Measurements from ENCODE around the gene GABRR3. TPM values are rescaled to one million over a fixed set of nuclear protein-coding genes. Genes with fewer than 3 reads are reported as not detected.

GABRR3 gene
- total RNA-seq, 1 experiment from 2014 or later: not detected

DNA sequence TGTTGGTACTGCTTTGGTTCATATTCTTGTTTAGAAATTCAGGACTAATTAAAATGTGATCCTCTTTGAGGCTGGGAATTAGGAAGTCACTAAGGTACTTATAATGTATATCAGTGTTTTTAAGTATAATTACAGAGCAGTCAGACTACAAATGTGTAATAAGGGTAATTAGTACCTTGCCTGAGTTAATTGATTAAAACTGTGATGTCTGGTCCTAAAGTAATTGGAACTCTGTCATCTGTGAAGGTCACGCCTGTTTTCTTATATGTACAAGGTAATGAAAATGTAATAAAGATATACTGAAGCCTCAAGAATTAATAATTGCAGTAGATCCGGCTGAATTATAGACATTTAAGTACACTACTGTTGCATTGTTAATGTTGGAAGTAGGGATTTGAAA lies 95.7 kb downstream of the GABRR3 start:
- Histone ChIP-seq H2AFZ (ENCODE audit: low read length) (no peak overlapping the region), H3K27ac (ENCODE audit: low read length) (no peak overlapping the region), H3K9me3 (ENCODE audit: low read length) (no peaks in the 10 kb centered on the region), H4K20me1 (ENCODE audit: low read length) (no peaks in the 10 kb centered on the region), H3K4me1 (ENCODE audit: insufficient read depth, low read length) (no peaks in the 10 kb centered on the region), H3K4me2 (ENCODE audit: low read length) (no peak overlapping the region), H3K27me3 (ENCODE audit: low read length) (no peaks in the 10 kb centered on the region), H3F3A (ENCODE audit: low read length, unreplicated experiment) (no peaks in the 10 kb centered on the region), H3K9ac (ENCODE audit: low read length) (no peak overlapping the region), H3K79me2 (ENCODE audit: low read length) (no peaks in the 10 kb centered on the region), H3K36me3 (ENCODE audit: low read depth, low read length) (peaks cover 31% of the 10 kb centered on the region; the same call in 1 of the 2 replicates), H3K9me2 (replicated peaks; ENCODE audit: low read length) (no peaks in the 10 kb centered on the region), H3K4me3 (ENCODE audit: low read length) (no peak overlapping the region)
- ChIA-PET POLR2A (ENCODE audit: unreplicated experiment) (no interaction called here), CTCF (no interaction called here)
- ATAC-seq (no peak), DNase-seq (no peak)
- no TSS peak for BruUV-seq (replicated peaks)
- TF ChIP-seq, protein P1, sequence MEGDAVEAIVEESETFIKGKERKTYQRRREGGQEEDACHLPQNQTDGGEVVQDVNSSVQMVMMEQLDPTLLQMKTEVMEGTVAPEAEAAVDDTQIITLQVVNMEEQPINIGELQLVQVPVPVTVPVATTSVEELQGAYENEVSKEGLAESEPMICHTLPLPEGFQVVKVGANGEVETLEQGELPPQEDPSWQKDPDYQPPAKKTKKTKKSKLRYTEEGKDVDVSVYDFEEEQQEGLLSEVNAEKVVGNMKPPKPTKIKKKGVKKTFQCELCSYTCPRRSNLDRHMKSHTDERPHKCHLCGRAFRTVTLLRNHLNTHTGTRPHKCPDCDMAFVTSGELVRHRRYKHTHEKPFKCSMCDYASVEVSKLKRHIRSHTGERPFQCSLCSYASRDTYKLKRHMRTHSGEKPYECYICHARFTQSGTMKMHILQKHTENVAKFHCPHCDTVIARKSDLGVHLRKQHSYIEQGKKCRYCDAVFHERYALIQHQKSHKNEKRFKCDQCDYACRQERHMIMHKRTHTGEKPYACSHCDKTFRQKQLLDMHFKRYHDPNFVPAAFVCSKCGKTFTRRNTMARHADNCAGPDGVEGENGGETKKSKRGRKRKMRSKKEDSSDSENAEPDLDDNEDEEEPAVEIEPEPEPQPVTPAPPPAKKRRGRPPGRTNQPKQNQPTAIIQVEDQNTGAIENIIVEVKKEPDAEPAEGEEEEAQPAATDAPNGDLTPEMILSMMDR (conservative IDR thresholded peaks at IDR 0.05; ENCODE audit: low read depth, low read length): no peak
- TF ChIP-seq EZH2phosphoT487 (IDR thresholded peaks at IDR 0.05; ENCODE audit: borderline replicate concordance, low read length) (no peak), EZH2 (IDR thresholded peaks at IDR 0.05; ENCODE audit: low read length, unreplicated experiment) (no peak)
- intact Hi-C loops (cut with micrococcal nuclease): loop anchor here (5.0 kb wide), 2 partner anchors 57 to 83 kb away; no protein-coding TSS in a partner anchor

DNA sequence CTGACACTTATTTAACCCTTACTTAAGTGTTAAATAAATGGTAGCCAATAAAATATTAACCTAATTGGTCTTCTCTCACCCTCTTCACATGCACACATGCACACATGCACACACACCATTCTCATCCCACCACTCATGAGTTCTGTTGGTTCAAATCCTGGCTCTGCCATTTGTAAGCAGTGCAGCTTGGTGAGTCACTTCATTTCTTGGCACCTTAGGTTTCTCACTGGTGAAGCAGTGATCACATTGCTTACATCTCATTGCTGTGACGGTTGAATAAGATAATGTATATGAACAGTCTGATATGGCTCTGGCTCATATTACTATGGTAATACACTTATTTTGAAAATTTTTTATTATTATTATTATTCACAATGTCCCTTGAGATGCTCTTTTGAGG lies 96.7 kb downstream of the GABRR3 start:
- Histone ChIP-seq H3K9me2 (replicated peaks; ENCODE audit: low read length) (no peaks in the 10 kb centered on the region), H4K20me1 (ENCODE audit: low read length) (no peaks in the 10 kb centered on the region), H3K4me2 (ENCODE audit: low read length) (no peak overlapping the region), H3K9ac (ENCODE audit: low read length) (no peak overlapping the region), H2AFZ (ENCODE audit: low read length) (no peak overlapping the region), H3K4me3 (ENCODE audit: low read length) (no peak overlapping the region), H3K79me2 (ENCODE audit: low read length) (no peaks in the 10 kb centered on the region), H3K27ac (ENCODE audit: low read length) (no peak overlapping the region), H3K9me3 (ENCODE audit: low read length) (no peaks in the 10 kb centered on the region), H3K4me1 (ENCODE audit: insufficient read depth, low read length) (no peaks in the 10 kb centered on the region), H3K27me3 (ENCODE audit: low read length) (no peaks in the 10 kb centered on the region), H3K36me3 (ENCODE audit: low read depth, low read length) (peaks cover 24% of the 10 kb centered on the region; the same call in 1 of the 2 replicates), H3F3A (ENCODE audit: low read length, unreplicated experiment) (no peaks in the 10 kb centered on the region)
- ATAC-seq (no peak), DNase-seq (no peak)
- intact Hi-C loops (cut with micrococcal nuclease): loop anchor here (5.0 kb wide), 2 partner anchors 56 to 84 kb away; no protein-coding TSS in a partner anchor
- POLR2A ChIA-PET (ENCODE audit: unreplicated experiment): no interaction called here
- no TSS peak for BruUV-seq (replicated peaks)
- TF ChIP-seq, protein P1 (conservative IDR thresholded peaks at IDR 0.05; ENCODE audit: low read depth, low read length): no peak
- CTCF ChIA-PET: no interaction called here

DNA sequence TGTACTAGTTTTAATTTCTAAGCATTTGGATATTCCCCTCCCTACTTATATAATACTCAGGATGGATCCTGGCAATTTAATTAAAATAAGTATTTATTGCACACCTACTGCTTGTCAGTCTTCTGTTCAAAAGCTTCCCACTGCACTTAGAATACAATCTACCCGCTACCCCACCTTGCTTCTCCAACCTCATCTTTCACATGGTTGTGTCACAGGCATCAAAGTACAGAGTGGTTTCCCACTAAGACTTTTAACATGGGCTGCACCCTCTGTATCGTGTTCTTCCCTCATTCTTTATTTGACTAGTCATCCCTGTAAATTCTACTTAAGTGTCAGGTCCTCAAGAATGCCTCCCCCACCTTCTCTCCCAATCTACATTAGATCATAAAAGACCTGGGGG lies 97.9 kb downstream of the GABRR3 start:
- no peaks in the 10 kb centered on the region for H4K20me1 ChIP-seq (ENCODE audit: low read length)
- peak; percentile 36 for DNase-seq
- TF ChIP-seq EZH2phosphoT487 (IDR thresholded peaks at IDR 0.05; ENCODE audit: borderline replicate concordance, low read length): no peak
- TF ChIP-seq EZH2 (IDR thresholded peaks at IDR 0.05; ENCODE audit: low read length, unreplicated experiment): no peak
- TF ChIP-seq, protein P1 (conservative IDR thresholded peaks at IDR 0.05; ENCODE audit: low read depth, low read length): no peak
- no peak overlapping the region for H3K27ac ChIP-seq (ENCODE audit: low read length)
- no peak overlapping the region for H3K4me2 ChIP-seq (ENCODE audit: low read length)
- H3K4me1 ChIP-seq (ENCODE audit: insufficient read depth, low read length): no peaks in the 10 kb centered on the region
- H3K4me3 ChIP-seq (ENCODE audit: low read length): no peak overlapping the region
- peak; percentile 73 for ATAC-seq
- no TSS peak for BruUV-seq (replicated peaks)
- no peaks in the 10 kb centered on the region for H3K27me3 ChIP-seq (ENCODE audit: low read length)
- no peak overlapping the region for H2AFZ ChIP-seq (ENCODE audit: low read length)
- peaks cover 13% of the 10 kb centered on the region; the same call in 1 of the 2 replicates for H3K36me3 ChIP-seq (ENCODE audit: low read depth, low read length)
- no peaks in the 10 kb centered on the region for H3K9me2 ChIP-seq (replicated peaks; ENCODE audit: low read length)
- intact Hi-C loops (cut with micrococcal nuclease): loop anchor here (5.0 kb wide), 2 partner anchors 55 to 85 kb away; no protein-coding TSS in a partner anchor
- CTCF ChIA-PET: no interaction called here
- H3K9me3 ChIP-seq (ENCODE audit: low read length): no peaks in the 10 kb centered on the region
- H3F3A ChIP-seq (ENCODE audit: low read length, unreplicated experiment): no peaks in the 10 kb centered on the region
- POLR2A ChIA-PET (ENCODE audit: unreplicated experiment): interaction anchor here (0.6 kb wide), 1 partner anchor 8 kb away, joined by 7 read pairs; no protein-coding TSS in a partner anchor
- no peaks in the 10 kb centered on the region for H3K79me2 ChIP-seq (ENCODE audit: low read length)
- H3K9ac ChIP-seq (ENCODE audit: low read length): no peak overlapping the region

Measured in PC-3 (cell line).